Measurements from ENCODE around the gene RNF157. TPM values are rescaled to one million over a fixed set of nuclear protein-coding genes. Genes with fewer than 3 reads are reported as not detected.

Gene RNF157
- total and polyA plus RNA-seq, 12 donors: 2.3 to 6.1 (median 4.5) TPM

GRCh38 chr17:76135810-76136188, 104.5 kb downstream of the RNF157 start:
- H3K27me3 ChIP-seq: peaks cover 61% of the 10 kb centered on the region
- 72 to 83% (median 76%) methylated on average over 7 to 8 of the region's 8 CpGs; no CpG with 5 or more reads in 1 of the 4 donors for WGBS, 4 donors
- intact Hi-C loops (cut with DNase I): no loop called here

GRCh38 chr17:76134911-76135809, 105.1 kb downstream of the RNF157 start:
- H3K4me3 ChIP-seq: no peak overlapping the region
- H3K4me1 ChIP-seq (replicated peaks in 1 of 2): peaks cover 0 to 3% of the 10 kb centered on the region in 2 donors
- peaks cover 61% of the 10 kb centered on the region for H3K27me3 ChIP-seq
- DNase-seq: no peak
- no peaks in the 10 kb centered on the region for H3K36me3 ChIP-seq (replicated peaks in 1 of 2)
- WGBS, 4 donors: 46 to 53% (median 52%) methylated on average over 15 to 22 of the region's 22 CpGs
- TF ChIP-seq CTCF (IDR thresholded peaks at IDR 0.05): no peak
- no peak for TF ChIP-seq POLR2A (IDR thresholded peaks at IDR 0.05)
- H3K27ac ChIP-seq: no peak overlapping the region
- intact Hi-C loops (cut with DNase I): no loop called here
- no peaks in the 10 kb centered on the region for H3K9me3 ChIP-seq (replicated peaks in 1 of 3)

More at GRCh38 chr17:76135810-76136188, 104.5 kb downstream of the RNF157 start:
- Histone ChIP-seq H3K36me3 (replicated peaks in 1 of 2) (no peaks in the 10 kb centered on the region), H3K4me3 (no peak overlapping the region), H3K4me1 (replicated peaks in 1 of 2) (peaks cover 0 to 9% of the 10 kb centered on the region in 2 donors), H3K27ac (no peak overlapping the region), H3K9me3 (replicated peaks in 1 of 3) (no peaks in the 10 kb centered on the region)
- TF ChIP-seq CTCF (IDR thresholded peaks at IDR 0.05) (no peak), POLR2A (IDR thresholded peaks at IDR 0.05) (no peak)
- no peak for DNase-seq

- intact Hi-C loops (cut with DNase I): no loop called here
These were observed 107.5 kb downstream of the RNF157 start for GRCh38 chr17:76132574-76133338.

More at GRCh38 chr17:76132574-76133338, 107.5 kb downstream of the RNF157 start:
- DNase-seq: no peak
- TF ChIP-seq CTCF (IDR thresholded peaks at IDR 0.05) (no peak), POLR2A (IDR thresholded peaks at IDR 0.05) (no peak)
- H3K4me1 ChIP-seq (replicated peaks in 1 of 2): no peaks in the 10 kb centered on the region
- H3K36me3 ChIP-seq (replicated peaks in 1 of 2): no peaks in the 10 kb centered on the region
- H3K9me3 ChIP-seq (replicated peaks in 1 of 3): no peaks in the 10 kb centered on the region
- H3K4me3 ChIP-seq: no peak overlapping the region
- 48 to 88% (median 54%) methylated on average over 5 to 21 of the region's 21 CpGs for WGBS, 4 donors
- no peak overlapping the region for H3K27ac ChIP-seq
- H3K27me3 ChIP-seq: peaks cover 37% of the 10 kb centered on the region

Measured in adrenal gland (tissue), 12 donors.